Measurements from ENCODE around the gene BMP2K.

- TF ChIP-seq, protein P1, sequence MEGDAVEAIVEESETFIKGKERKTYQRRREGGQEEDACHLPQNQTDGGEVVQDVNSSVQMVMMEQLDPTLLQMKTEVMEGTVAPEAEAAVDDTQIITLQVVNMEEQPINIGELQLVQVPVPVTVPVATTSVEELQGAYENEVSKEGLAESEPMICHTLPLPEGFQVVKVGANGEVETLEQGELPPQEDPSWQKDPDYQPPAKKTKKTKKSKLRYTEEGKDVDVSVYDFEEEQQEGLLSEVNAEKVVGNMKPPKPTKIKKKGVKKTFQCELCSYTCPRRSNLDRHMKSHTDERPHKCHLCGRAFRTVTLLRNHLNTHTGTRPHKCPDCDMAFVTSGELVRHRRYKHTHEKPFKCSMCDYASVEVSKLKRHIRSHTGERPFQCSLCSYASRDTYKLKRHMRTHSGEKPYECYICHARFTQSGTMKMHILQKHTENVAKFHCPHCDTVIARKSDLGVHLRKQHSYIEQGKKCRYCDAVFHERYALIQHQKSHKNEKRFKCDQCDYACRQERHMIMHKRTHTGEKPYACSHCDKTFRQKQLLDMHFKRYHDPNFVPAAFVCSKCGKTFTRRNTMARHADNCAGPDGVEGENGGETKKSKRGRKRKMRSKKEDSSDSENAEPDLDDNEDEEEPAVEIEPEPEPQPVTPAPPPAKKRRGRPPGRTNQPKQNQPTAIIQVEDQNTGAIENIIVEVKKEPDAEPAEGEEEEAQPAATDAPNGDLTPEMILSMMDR (IDR thresholded peaks at IDR 0.05; ENCODE audit: low read depth, low read length) = no peak
- TF ChIP-seq POLR2A (IDR thresholded peaks at IDR 0.05; ENCODE audit: extremely low read depth, insufficient read length) = no peak
- no peak for TF ChIP-seq MYC (IDR thresholded peaks at IDR 0.05; ENCODE audit: low read depth, low read length)
- TF ChIP-seq MAX (IDR thresholded peaks at IDR 0.05; ENCODE audit: low read depth, low read length) = no peak
Measured at GRCh38 chr4:78899302-78899701, 123.2 kb downstream of the BMP2K start.
